ENCODE results near the gene BACE1.

GRCh38 chr11:117303101-117303500 lies 13.0 kb downstream of the BACE1 start:
- no peak for TF ChIP-seq CTCF (conservative IDR thresholded peaks at IDR 0.05 in 1 of 2, IDR thresholded peaks at IDR 0.05 in 1 of 2; ENCODE audit: extremely low read depth in 1 of 2, insufficient read depth in 1 of 2, low read depth in 1 of 2, low read length in 2 of 2)
- no peak for TF ChIP-seq EZH2 (IDR thresholded peaks at IDR 0.05; ENCODE audit: borderline replicate concordance, low read length)
